ENCODE results near the gene LEP.

GRCh38 chr7:128235471-128235870 lies 5.6 kb upstream of the LEP start:
- TF ChIP-seq, protein P1, sequence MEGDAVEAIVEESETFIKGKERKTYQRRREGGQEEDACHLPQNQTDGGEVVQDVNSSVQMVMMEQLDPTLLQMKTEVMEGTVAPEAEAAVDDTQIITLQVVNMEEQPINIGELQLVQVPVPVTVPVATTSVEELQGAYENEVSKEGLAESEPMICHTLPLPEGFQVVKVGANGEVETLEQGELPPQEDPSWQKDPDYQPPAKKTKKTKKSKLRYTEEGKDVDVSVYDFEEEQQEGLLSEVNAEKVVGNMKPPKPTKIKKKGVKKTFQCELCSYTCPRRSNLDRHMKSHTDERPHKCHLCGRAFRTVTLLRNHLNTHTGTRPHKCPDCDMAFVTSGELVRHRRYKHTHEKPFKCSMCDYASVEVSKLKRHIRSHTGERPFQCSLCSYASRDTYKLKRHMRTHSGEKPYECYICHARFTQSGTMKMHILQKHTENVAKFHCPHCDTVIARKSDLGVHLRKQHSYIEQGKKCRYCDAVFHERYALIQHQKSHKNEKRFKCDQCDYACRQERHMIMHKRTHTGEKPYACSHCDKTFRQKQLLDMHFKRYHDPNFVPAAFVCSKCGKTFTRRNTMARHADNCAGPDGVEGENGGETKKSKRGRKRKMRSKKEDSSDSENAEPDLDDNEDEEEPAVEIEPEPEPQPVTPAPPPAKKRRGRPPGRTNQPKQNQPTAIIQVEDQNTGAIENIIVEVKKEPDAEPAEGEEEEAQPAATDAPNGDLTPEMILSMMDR (IDR thresholded peaks at IDR 0.05) = no peak
- TF ChIP-seq POLR2A (IDR thresholded peaks at IDR 0.05) = no peak
- no peak for TF ChIP-seq POLR2AphosphoS5 (IDR thresholded peaks at IDR 0.05)
